Measurements from ENCODE around the gene HFE.

The HFE gene

DNA sequence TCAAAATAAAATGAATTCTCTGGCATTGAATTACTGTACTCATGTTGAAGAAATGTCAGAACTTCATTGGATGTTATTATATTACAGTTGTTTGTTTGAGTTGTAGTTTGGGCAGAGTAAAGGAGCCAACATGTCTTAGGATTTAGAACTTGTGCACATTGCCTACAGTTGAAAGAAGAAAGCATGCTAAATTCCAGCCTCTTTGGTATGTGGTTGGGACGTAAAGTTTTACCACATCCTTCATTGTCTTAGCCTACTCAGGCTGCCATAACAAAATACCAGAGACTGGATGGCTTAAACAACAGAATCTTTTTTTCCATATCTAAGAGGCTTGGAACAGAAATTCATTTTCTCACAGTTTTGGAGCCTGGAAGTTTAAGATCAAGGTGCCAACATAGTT is 42.4 kb downstream of the HFE start:
- H3K27ac ChIP-seq, result peak overlapping the region; percentile 85
- H3K4me3 ChIP-seq, result no peak overlapping the region
- TF ChIP-seq FOXP2 (optimal IDR thresholded peaks at IDR 0.05; ENCODE audit: control extremely low read depth, extremely low read length, insufficient read depth), result no peak
- TF ChIP-seq POLR2AphosphoS5 (IDR thresholded peaks at IDR 0.05; ENCODE audit: borderline replicate concordance, low read depth, low read length), result no peak
- TF ChIP-seq EZH2 (IDR thresholded peaks at IDR 0.05), result no peak
- peaks cover 15% of the 10 kb centered on the region for H3K36me3 ChIP-seq (ENCODE audit: insufficient read depth, low read length)
- DNase-seq (ENCODE audit: low read depth, low spot score), result no peak
- H3K9ac ChIP-seq (ENCODE audit: insufficient read length), result no peak overlapping the region
- H3K9me3 ChIP-seq (ENCODE audit: low read depth, low read length), result no peaks in the 10 kb centered on the region

DNA sequence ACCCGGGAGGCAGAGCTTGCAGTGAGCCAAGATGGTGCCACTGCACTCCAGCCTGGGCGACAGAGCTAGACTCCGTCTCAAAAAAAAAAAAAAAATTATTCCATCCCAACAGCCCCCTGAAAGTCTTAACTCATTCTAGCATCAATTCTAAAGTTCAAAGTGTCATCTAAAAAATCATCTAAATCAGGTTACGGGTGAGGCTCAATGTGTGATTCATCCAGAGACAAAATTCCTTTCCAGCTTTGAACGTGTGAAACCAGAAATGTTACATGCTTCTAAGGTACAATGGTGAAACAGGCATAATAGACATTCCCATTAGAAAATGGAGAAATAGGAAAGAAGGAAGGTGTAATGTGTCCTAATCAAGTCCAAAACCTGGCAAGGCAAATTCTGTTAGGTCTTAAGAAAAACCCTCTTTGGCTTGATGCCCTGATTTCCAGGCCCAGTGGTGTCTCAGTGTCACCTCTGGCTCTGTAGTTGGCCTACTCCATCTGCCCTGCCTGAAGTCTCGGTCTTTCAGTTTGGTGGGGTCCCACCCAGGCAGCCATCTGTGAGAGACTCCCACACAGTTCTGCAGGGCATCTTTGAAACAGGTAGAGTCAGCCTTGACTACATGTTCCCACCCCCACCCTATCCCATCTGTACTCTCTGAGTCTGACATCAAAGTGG is 43.5 kb downstream of the HFE start:
- Histone ChIP-seq H3K9me3 (ENCODE audit: low read depth, low read length) (no peaks in the 10 kb centered on the region), H3K9ac (ENCODE audit: insufficient read length) (no peak overlapping the region), H3K36me3 (ENCODE audit: insufficient read depth, low read length) (peaks cover 15% of the 10 kb centered on the region), H3K4me3 (no peak overlapping the region), H3K27ac (peak overlapping the region; percentile 100)
- no peak for DNase-seq (ENCODE audit: low read depth, low spot score)
- TF ChIP-seq FOXP2 (optimal IDR thresholded peaks at IDR 0.05; ENCODE audit: control extremely low read depth, extremely low read length, insufficient read depth), result no peak

DNA sequence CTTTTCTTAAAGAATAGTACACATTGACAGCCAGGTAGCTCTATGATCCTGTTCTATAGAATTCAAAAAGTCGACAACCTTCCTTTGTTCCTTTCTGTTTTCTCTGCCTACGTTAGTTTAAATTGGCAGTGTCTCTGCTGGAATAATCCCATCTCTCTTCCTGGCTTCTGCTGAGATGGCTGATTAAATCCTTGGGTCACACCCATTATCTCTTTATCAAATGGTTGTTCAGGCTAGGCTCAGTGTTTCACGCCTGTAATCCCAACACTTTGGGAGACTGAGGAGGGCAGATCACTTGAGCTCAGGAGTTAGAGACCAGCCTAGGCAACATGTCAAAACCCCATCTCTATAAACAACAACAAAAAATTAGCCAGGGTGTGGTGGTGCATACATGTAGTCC is 44.4 kb downstream of the HFE start:
- TF ChIP-seq POLR2AphosphoS5 (IDR thresholded peaks at IDR 0.05; ENCODE audit: borderline replicate concordance, low read depth, low read length) (no peak), EZH2 (IDR thresholded peaks at IDR 0.05) (no peak), FOXP2 (optimal IDR thresholded peaks at IDR 0.05; ENCODE audit: control extremely low read depth, extremely low read length, insufficient read depth) (no peak)
- H3K4me3 ChIP-seq, result no peak overlapping the region
- H3K27ac ChIP-seq, result peak overlapping the region; percentile 100
- no peaks in the 10 kb centered on the region for H3K9me3 ChIP-seq (ENCODE audit: low read depth, low read length)
- H3K36me3 ChIP-seq (ENCODE audit: insufficient read depth, low read length), result peaks cover 15% of the 10 kb centered on the region
- no peak for DNase-seq (ENCODE audit: low read depth, low spot score)
- no peak overlapping the region for H3K9ac ChIP-seq (ENCODE audit: insufficient read length)

DNA sequence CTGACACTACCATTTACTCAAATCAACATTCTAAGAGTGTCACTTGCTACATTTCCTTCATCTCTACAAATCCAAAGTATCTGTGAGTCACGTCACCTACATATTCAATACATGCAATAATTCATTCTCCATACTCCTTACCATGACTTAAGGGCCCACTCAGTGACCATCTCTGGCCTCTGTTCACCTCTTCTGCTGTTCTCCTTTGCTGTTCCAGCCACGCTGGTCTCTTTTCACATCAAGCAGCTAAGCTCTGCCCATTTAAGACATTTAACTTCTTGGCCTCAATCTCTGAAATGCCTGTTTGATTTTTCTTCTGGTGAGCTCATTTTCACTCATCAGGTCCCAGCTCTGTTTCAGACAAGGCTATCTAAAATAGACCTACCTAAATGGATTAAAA is 46.5 kb downstream of the HFE start:
- no peak for TF ChIP-seq POLR2AphosphoS5 (IDR thresholded peaks at IDR 0.05; ENCODE audit: borderline replicate concordance, low read depth, low read length)
- no peak for TF ChIP-seq FOXP2 (optimal IDR thresholded peaks at IDR 0.05; ENCODE audit: control extremely low read depth, extremely low read length, insufficient read depth)
- TF ChIP-seq EZH2 (IDR thresholded peaks at IDR 0.05), result no peak
- Histone ChIP-seq H3K4me3 (no peak overlapping the region), H3K36me3 (ENCODE audit: insufficient read depth, low read length) (peaks cover 13% of the 10 kb centered on the region)

DNA sequence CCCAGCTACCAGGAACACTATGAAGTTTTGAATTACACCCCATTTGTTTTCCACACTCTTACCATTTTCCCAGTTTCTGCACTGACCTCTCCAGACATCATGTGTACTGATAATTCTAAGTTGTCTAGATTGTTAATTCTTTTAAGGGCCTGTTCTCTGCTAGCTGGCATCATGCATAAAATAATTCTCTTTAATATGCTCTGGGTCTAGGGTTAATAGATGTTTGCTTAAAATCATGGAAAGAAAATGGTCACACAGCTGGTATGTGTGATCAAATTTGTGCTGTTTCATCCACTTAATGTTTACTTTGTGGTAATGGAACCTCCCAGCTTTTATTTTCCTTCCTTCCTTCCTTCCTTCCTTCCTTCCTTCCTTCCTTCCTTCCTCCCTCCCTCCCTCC is 49.1 kb downstream of the HFE start:
- peak overlapping the region; percentile 77 for H3K9ac ChIP-seq (ENCODE audit: insufficient read length)
- peak overlapping the region; percentile 100 for H3K27ac ChIP-seq
- H3K9me3 ChIP-seq (ENCODE audit: low read depth, low read length), result no peaks in the 10 kb centered on the region
- H3K36me3 ChIP-seq (ENCODE audit: insufficient read depth, low read length), result 0 out of 2 replicates have a peak, but pooled peaks cover 6% of the 10 kb centered on the region
- H3K4me3 ChIP-seq, result peak overlapping the region; percentile 52
- TF ChIP-seq EZH2 (IDR thresholded peaks at IDR 0.05), result no peak
- no peak for TF ChIP-seq FOXP2 (optimal IDR thresholded peaks at IDR 0.05; ENCODE audit: control extremely low read depth, extremely low read length, insufficient read depth)
- TF ChIP-seq POLR2AphosphoS5 (IDR thresholded peaks at IDR 0.05; ENCODE audit: borderline replicate concordance, low read depth, low read length), result peak; percentile 60; the same call in 1 of the 2 replicates
- peak; percentile 97 for DNase-seq (ENCODE audit: low read depth, low spot score)

More for the DNA sequence above, 46.5 kb downstream of the HFE start:
- Histone ChIP-seq H3K27ac (peak overlapping the region; percentile 100), H3K9me3 (ENCODE audit: low read depth, low read length) (no peaks in the 10 kb centered on the region), H3K9ac (ENCODE audit: insufficient read length) (peak overlapping the region; percentile 21)
- no peak for DNase-seq (ENCODE audit: low read depth, low spot score)

DNA sequence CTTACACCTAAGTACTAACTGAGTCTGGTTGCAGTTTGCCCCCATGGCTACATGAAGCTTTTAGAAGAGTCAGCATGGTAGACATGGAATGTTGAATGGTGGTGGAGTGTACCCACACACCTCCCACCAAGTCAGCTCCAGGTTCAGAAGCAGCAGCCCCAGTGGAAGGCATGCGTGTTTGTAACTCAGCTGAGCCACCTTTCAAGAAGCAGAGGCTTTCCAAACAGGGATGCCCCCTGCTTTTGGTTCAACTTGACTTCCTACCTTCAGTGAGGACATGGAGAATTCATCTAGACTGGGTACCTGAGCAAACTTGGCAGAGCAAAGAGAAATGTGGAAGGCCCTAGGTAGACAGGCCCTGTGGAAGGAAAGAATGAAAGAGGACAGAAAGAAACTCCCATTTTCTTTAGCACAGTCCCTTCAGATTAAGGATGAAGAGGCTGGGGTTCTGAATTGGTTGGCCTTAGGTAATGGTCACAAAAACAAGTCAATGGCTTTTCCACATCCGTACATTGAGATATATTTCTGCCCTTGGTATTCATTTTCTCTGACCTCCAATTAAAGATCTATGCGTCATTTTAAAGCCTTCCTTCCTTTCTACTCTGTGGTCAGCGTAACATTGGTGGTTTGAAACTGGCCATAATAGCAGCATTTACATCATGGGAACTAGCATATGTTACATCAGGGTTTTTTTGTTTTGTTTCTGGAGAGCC is 53.2 kb downstream of the HFE start:
- Histone ChIP-seq H3K27ac (peak overlapping the region; percentile 100), H3K36me3 (ENCODE audit: insufficient read depth, low read length) (no peaks in the 10 kb centered on the region), H3K9ac (ENCODE audit: insufficient read length) (no peak overlapping the region), H3K4me3 (no peak overlapping the region), H3K9me3 (ENCODE audit: low read depth, low read length) (no peaks in the 10 kb centered on the region)
- TF ChIP-seq FOXP2 (optimal IDR thresholded peaks at IDR 0.05; ENCODE audit: control extremely low read depth, extremely low read length, insufficient read depth), result no peak
- no peak for TF ChIP-seq POLR2AphosphoS5 (IDR thresholded peaks at IDR 0.05; ENCODE audit: borderline replicate concordance, low read depth, low read length)
- no peak for TF ChIP-seq EZH2 (IDR thresholded peaks at IDR 0.05)
- no peak for DNase-seq (ENCODE audit: low read depth, low spot score)

DNA sequence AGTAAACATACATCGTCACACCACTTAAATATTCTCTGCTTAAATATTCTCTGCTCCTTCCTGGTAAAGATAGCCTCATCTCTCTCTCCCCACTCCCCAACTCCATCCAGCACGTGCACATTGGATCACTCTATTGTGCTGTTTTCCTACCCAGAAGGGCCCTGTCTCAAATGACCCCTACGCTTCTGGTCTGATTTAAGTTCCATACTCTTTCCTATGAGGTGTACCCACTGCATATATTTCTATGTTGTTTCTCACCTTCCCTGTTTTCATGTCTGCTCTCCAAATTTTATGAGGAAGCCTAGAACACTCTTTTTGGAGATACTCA is 53.7 kb downstream of the HFE start:
- Histone ChIP-seq H3K4me3 (no peak overlapping the region), H3K27ac (peak overlapping the region; percentile 100), H3K9ac (ENCODE audit: insufficient read length) (no peak overlapping the region), H3K36me3 (ENCODE audit: insufficient read depth, low read length) (no peaks in the 10 kb centered on the region), H3K9me3 (ENCODE audit: low read depth, low read length) (no peaks in the 10 kb centered on the region)
- no peak for DNase-seq (ENCODE audit: low read depth, low spot score)
- TF ChIP-seq POLR2AphosphoS5 (IDR thresholded peaks at IDR 0.05; ENCODE audit: borderline replicate concordance, low read depth, low read length) (no peak), FOXP2 (optimal IDR thresholded peaks at IDR 0.05; ENCODE audit: control extremely low read depth, extremely low read length, insufficient read depth) (no peak), EZH2 (IDR thresholded peaks at IDR 0.05) (no peak)

DNA sequence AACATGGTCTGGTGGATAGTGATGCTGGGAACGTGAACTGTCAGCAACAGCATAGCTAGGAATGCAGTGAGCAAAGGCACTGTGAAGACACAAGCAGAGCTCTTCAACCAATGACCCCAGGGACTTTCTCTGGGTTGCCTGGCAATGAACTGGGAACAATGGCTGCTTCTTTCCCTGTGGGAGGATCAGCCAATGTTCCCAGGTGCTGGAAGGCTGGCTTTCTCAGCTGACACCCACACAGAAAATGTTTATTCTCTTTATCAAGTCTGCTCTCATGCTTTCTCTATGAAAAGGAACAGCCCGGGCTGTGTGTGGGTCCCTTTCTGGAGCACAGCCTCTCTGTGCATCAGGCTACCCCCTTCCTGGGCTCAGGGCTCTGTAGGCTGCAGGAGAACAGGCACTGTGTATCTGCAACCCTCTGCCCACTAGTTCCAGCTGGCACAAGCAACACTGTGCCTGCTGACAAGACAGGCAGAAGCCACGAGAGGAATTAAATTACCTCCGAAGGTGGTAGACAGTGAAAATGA is 54.2 kb downstream of the HFE start:
- Histone ChIP-seq H3K4me3 (no peak overlapping the region), H3K27ac (peak overlapping the region; percentile 100), H3K9ac (ENCODE audit: insufficient read length) (no peak overlapping the region), H3K36me3 (ENCODE audit: insufficient read depth, low read length) (peaks cover 3% of the 10 kb centered on the region; the same call in 1 of the 2 replicates), H3K9me3 (ENCODE audit: low read depth, low read length) (no peaks in the 10 kb centered on the region)
- TF ChIP-seq FOXP2 (optimal IDR thresholded peaks at IDR 0.05; ENCODE audit: control extremely low read depth, extremely low read length, insufficient read depth) (no peak), POLR2AphosphoS5 (IDR thresholded peaks at IDR 0.05; ENCODE audit: borderline replicate concordance, low read depth, low read length) (no peak), EZH2 (IDR thresholded peaks at IDR 0.05) (no peak)
- DNase-seq (ENCODE audit: low read depth, low spot score), result no peak
